Choroid plexus epithelial cell (primary cell): Measurements from ENCODE around the gene VEGFC.

ENCODE experiments used
- DNase-seq: peaks from one replicate; pipeline ENCODE4 v3.0.0-alpha.2; 2010; ENCODE audit warnings: low read depth
- H3K4me3 ChIP-seq: 2 replicates; pipeline ENCODE4 v1.5.1; 2011; ENCODE audit warnings: low read depth, mild to moderate bottlenecking, control low read depth, low read length, moderate library complexity
- TF ChIP-seq, protein P1 (sequence below): conservative IDR thresholded peaks from 2 replicates; pipeline ENCODE4 v1.5.1; 2011; ENCODE audit warnings: low read depth, mild to moderate bottlenecking, control low read depth, inconsistent platforms, low read length, moderate library complexity

VEGFC gene

DNA sequence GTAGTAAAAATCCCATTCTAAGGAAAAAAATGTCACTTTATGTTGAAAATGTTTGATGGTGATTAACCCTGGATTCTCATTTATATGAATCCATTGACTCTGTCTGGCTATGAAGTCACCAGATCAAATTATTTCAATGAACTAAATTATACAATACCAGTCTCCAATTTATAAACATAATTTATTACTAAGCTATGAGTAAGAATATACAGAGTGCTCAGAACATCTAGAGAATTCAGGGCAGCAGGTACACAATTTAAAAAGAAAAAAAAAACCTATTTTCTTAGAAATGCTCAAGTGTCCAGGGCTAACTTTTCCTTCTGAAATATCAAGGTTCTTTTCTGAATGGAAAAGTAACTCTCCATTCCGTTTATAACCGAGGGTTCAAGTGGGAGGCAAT lies 48.6 kb downstream of the VEGFC start:
- no peak for DNase-seq
- TF ChIP-seq, protein P1, sequence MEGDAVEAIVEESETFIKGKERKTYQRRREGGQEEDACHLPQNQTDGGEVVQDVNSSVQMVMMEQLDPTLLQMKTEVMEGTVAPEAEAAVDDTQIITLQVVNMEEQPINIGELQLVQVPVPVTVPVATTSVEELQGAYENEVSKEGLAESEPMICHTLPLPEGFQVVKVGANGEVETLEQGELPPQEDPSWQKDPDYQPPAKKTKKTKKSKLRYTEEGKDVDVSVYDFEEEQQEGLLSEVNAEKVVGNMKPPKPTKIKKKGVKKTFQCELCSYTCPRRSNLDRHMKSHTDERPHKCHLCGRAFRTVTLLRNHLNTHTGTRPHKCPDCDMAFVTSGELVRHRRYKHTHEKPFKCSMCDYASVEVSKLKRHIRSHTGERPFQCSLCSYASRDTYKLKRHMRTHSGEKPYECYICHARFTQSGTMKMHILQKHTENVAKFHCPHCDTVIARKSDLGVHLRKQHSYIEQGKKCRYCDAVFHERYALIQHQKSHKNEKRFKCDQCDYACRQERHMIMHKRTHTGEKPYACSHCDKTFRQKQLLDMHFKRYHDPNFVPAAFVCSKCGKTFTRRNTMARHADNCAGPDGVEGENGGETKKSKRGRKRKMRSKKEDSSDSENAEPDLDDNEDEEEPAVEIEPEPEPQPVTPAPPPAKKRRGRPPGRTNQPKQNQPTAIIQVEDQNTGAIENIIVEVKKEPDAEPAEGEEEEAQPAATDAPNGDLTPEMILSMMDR, result no peak
- H3K4me3 ChIP-seq, result no peak overlapping the region

DNA sequence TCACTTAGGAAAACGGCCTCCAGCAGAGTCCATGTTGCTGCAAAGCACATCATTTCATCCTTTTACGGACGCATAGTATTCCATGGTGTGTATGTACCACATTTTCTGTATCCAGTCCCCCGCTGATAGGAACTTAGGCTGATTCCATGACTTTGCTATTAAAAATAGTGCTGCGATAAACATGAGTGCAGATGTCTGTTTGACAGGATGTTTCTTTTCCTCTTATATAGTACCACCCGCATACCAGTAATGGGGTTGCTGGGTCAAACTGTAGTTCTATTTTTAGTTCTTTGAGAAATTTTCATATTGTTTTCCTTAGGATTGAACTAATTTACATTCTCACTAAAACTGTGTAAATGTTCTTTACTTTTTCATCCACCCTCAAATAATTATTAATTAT lies 50.5 kb downstream of the VEGFC start:
- no peak overlapping the region for H3K4me3 ChIP-seq
- DNase-seq, result no peak
- TF ChIP-seq, protein P1, result no peak

DNA sequence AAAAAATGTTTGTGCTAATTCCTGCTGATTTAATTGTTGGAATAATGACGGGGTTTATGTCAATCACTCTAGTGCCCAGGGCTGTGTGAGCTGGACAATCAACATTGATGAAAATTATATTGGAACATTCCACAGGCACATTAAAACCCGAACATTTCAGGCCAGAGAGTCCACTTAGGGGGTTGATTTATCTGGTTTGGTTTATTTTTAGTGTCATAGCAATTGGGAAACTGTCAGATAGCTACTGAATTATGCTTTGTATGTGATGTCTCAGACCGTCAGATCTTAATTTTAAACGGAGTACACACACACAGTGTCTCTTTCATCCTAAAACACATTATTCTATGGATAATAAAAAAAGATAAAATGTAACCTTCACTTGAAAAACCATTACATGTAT lies 51.5 kb downstream of the VEGFC start:
- no peak for DNase-seq
- no peak overlapping the region for H3K4me3 ChIP-seq
- TF ChIP-seq, protein P1, result no peak

DNA sequence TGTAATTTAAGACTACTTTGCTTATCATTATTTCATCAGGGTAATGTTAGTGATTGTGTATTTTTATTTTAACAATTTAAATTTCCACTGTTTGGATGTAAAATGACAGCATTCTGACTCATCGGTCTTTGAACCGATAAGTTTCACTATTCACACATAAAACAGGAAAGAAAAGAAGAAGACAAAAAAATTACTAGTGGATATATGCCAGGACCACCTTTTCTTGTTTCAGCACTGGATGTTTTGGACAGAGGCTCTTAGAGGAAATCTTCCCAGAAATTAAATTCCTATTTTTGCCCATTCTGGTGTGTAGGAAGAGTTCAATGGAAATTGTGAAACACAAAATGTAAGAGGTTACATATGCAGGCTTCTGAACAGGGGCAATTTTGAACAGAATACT lies 57.4 kb downstream of the VEGFC start:
- peak; percentile 51 for DNase-seq
- H3K4me3 ChIP-seq, result no peak overlapping the region
- TF ChIP-seq, protein P1, result no peak

DNA sequence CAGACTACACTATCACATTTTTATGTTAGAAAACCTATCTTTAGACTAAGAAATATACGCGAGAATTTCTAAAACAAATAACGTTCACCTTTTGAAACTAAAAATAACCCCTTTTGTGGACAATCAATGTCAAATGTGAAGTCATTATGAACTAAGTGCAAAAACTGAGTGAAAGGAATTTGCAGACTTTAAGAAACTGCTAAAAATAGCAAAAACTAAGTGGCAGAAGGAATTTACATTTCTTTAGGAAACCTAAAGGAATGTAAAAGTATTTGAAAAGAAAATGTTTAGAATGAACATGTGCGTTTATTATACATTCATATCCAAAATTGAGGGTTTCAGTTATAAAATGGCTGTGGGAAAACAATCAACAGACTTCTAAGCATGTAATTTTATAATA lies 58.3 kb downstream of the VEGFC start:
- no peak overlapping the region for H3K4me3 ChIP-seq
- TF ChIP-seq, protein P1, result no peak
- DNase-seq, result no peak

DNA sequence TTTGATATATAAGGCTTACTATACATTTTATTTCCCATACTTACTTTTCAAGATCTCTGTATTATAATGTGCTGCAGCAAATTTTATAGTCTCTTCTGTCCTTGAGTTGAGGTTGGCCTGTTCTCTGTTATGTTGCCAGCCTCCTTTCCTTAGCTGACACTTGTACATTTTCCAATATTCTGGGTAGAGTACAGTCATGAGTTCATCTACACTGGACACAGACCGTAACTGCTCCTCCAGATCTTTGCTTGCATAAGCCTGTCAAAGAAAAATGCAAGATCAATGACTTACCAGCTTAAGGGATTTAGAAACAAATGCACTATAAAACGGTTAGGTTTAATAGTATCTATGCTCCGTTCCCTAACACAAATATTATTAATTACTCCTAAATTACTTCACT lies 63.2 kb downstream of the VEGFC start:
- no peak for DNase-seq
- H3K4me3 ChIP-seq, result no peak overlapping the region
- TF ChIP-seq, protein P1, result no peak

DNA sequence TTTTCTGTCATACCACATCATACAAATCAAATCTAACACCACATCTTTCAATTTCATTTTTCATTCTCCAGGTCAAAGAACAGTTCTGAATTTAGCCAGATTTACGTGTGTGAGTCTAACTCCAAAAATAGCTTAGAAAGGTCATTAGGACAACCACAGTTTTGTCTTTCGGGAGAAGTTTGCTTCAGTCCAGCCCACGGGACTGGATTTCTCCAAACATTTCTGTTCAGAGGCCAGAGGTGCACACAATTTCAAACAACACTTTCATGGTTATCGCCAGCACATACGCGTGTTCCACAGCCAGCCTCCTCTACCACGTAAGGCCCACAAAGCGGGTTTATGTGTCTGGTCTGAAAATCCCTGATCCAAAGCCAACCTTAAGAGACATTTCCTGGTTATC lies 65.9 kb downstream of the VEGFC start:
- TF ChIP-seq, protein P1, result no peak
- peak; percentile 83 for DNase-seq
- peak overlapping the region; percentile 27 for H3K4me3 ChIP-seq
